Measurements from ENCODE around the gene UBE2B.

GRCh38 chr5:134370871-134371833, at the start of gene UBE2B:
- TF ChIP-seq FOSL1 (IDR thresholded peaks at IDR 0.05; ENCODE audit: low read depth): no peak
- TF ChIP-seq EZH2phosphoT487 (IDR thresholded peaks at IDR 0.05; ENCODE audit: borderline replicate concordance): no peak
- peak; percentile 63 for TF ChIP-seq POLR2A (IDR thresholded peaks at IDR 0.05; ENCODE audit: borderline replicate concordance, extremely low read depth, insufficient read depth, insufficient read length)
- TF ChIP-seq ZNF274 (IDR thresholded peaks at IDR 0.05; ENCODE audit: low read depth, low read length): no peak
- no peak for TF ChIP-seq ELF1 (IDR thresholded peaks at IDR 0.05; ENCODE audit: borderline replicate concordance, low read depth)
- no peak for TF ChIP-seq CEBPB (IDR thresholded peaks at IDR 0.05; ENCODE audit: low read depth)
- no peak for TF ChIP-seq EZH2 (IDR thresholded peaks at IDR 0.05)
- no peak for TF ChIP-seq CTCF (IDR thresholded peaks at IDR 0.05 in 2 of 3, conservative IDR thresholded peaks at IDR 0.05 in 1 of 3; ENCODE audit: borderline replicate concordance in 1 of 3, insufficient read depth in 1 of 3, low read depth in 2 of 3, low read length in 2 of 3)
- peak; percentile 70 for TF ChIP-seq POLR2AphosphoS5 (IDR thresholded peaks at IDR 0.05; ENCODE audit: low read depth, low read length)
- no peak for TF ChIP-seq MAX (IDR thresholded peaks at IDR 0.05)
- no peak for TF ChIP-seq ATF3 (IDR thresholded peaks at IDR 0.05)
- TF ChIP-seq RAD21 (IDR thresholded peaks at IDR 0.05; ENCODE audit: low read depth): no peak
